GM10266 (cell line): Measurements from ENCODE around the gene CTBP2.

Source experiments
- DNase-seq: peaks from one replicate; pipeline ENCODE4 v3.0.0; 2012; ENCODE audit errors: extremely low spot score
- TF ChIP-seq, protein P1 (sequence below): IDR thresholded peaks from 2 replicates; pipeline ENCODE4 v1.5.1; 2012; ENCODE audit warnings: mild to moderate bottlenecking, low read depth; ENCODE audit not compliant: control insufficient read depth, insufficient read depth; ENCODE audit errors: missing control alignments

Gene CTBP2

GRCh38 chr10:125157505-125157904 lies 2.9 kb downstream of the CTBP2 start:
- DNase-seq: no peak
- TF ChIP-seq, protein P1, sequence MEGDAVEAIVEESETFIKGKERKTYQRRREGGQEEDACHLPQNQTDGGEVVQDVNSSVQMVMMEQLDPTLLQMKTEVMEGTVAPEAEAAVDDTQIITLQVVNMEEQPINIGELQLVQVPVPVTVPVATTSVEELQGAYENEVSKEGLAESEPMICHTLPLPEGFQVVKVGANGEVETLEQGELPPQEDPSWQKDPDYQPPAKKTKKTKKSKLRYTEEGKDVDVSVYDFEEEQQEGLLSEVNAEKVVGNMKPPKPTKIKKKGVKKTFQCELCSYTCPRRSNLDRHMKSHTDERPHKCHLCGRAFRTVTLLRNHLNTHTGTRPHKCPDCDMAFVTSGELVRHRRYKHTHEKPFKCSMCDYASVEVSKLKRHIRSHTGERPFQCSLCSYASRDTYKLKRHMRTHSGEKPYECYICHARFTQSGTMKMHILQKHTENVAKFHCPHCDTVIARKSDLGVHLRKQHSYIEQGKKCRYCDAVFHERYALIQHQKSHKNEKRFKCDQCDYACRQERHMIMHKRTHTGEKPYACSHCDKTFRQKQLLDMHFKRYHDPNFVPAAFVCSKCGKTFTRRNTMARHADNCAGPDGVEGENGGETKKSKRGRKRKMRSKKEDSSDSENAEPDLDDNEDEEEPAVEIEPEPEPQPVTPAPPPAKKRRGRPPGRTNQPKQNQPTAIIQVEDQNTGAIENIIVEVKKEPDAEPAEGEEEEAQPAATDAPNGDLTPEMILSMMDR: no peak

DNA sequence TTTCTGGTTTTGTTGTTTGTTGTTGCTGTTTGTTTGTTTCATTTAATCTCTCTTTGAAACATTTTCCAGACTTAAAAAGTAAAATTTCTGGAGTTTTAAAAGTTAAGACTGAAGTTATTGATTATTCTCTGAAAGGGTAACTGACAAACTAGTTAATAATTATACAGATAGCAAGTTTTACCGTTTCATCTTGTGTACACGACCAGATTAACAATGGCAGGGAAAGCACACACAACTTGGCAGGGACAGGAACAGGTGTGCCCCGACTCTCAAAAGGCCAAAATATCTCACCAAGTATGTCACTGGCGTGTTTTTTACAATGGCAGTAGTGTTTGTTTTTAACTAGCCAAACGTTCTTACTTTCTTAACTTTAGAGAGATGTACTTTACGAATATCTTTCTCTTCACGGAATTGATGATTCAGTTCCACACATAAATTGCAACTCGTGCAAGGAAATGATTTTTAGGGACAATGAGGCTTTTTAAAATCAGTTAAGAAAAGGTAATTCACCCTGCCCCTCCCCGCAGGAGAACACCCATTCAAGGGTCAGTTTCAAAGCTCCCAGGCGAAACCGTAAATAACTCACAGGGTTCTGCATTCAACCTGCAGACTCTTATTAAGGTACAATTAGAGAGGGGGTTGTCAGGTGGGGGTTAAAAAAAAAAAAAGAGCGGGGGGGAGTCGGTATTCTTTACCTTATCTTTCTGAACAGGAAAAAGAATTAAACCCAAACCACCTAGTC lies 3.5 kb downstream of the CTBP2 start:
- DNase-seq: no peak
- TF ChIP-seq, protein P1: no peak

DNA sequence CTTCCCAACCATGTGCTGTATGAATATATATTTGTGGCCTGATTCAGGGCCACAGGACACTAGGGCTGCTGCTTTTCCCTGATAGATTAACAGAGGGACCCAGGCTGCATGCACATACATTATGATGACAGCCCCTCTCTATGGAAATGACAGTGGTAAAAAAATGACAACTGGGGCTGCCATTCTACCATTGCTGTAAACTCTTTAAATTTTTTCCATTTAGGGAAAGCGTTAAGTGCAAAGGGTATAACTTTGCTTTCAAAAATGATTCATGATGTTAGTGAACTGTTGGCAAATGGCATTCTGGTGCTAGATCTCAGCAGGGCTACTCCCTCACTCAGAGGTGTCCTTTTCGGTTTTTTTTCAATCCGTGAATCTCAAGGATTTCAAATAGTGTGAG lies 4.2 kb downstream of the CTBP2 start:
- no peak for DNase-seq

GRCh38 chr10:125155101-125155500 lies 5.3 kb downstream of the CTBP2 start:
- no peak for DNase-seq
- TF ChIP-seq, protein P1: no peak

More for the DNA sequence above, 4.2 kb downstream of the CTBP2 start:
- TF ChIP-seq, protein P1: no peak

- TF ChIP-seq, protein P1: no peak
- no peak for DNase-seq
Measured at GRCh38 chr10:125154529-125154928, 5.8 kb downstream of the CTBP2 start.

GRCh38 chr10:125153703-125154490 lies 6.5 kb downstream of the CTBP2 start:
- TF ChIP-seq, protein P1: no peak
- no peak for DNase-seq

- DNase-seq: no peak
- TF ChIP-seq, protein P1: no peak
Measured at GRCh38 chr10:125152450-125153368, 7.7 kb downstream of the CTBP2 start.
